Measurements from ENCODE around the gene HGD. TPM values are rescaled to one million over a fixed set of nuclear protein-coding genes. Genes with fewer than 3 reads are reported as not detected.

HGD gene
- total RNA-seq, 1 donor from 2014 or later, result 0.40 TPM

- no peak for DNase-seq (ENCODE audit: low spot score)
- Mint-ChIP-seq H3K9me3 (ENCODE audit: low read depth) (no peaks in the 10 kb centered on the region), H3K27me3 (ENCODE audit: low read depth) (no peaks in the 10 kb centered on the region), H3K4me3 (ENCODE audit: unreplicated experiment) (no peak overlapping the region), H3K4me1 (ENCODE audit: low read depth) (peaks cover 40% of the 10 kb centered on the region), H3K36me3 (ENCODE audit: low read depth) (no peaks in the 10 kb centered on the region), H3K27ac (ENCODE audit: unreplicated experiment) (no peak overlapping the region)
- no peak for TF ChIP-seq CTCF (IDR thresholded peaks at IDR 0.05)
Observed at GRCh38 chr3:120648290-120648689, 33.7 kb downstream of the HGD start.

GRCh38 chr3:120646771-120647432, 35.1 kb downstream of the HGD start:
- no peak overlapping the region for H3K27ac Mint-ChIP-seq (ENCODE audit: unreplicated experiment)
- no peaks in the 10 kb centered on the region for H3K9me3 Mint-ChIP-seq (ENCODE audit: low read depth)
- DNase-seq (ENCODE audit: low spot score), result no peak
- no peaks in the 10 kb centered on the region for H3K27me3 Mint-ChIP-seq (ENCODE audit: low read depth)
- peaks cover 30% of the 10 kb centered on the region for H3K4me1 Mint-ChIP-seq (ENCODE audit: low read depth)
- no peak for TF ChIP-seq CTCF (IDR thresholded peaks at IDR 0.05)
- H3K36me3 Mint-ChIP-seq (ENCODE audit: low read depth), result no peaks in the 10 kb centered on the region
- H3K4me3 Mint-ChIP-seq (ENCODE audit: unreplicated experiment), result no peak overlapping the region

- H3K27me3 Mint-ChIP-seq (ENCODE audit: low read depth), result no peaks in the 10 kb centered on the region
- no peaks in the 10 kb centered on the region for H3K9me3 Mint-ChIP-seq (ENCODE audit: low read depth)
- no peak overlapping the region for H3K4me3 Mint-ChIP-seq (ENCODE audit: unreplicated experiment)
- DNase-seq (ENCODE audit: low spot score), result no peak
- H3K27ac Mint-ChIP-seq (ENCODE audit: unreplicated experiment), result no peak overlapping the region
- no peaks in the 10 kb centered on the region for H3K36me3 Mint-ChIP-seq (ENCODE audit: low read depth)
- no peak for TF ChIP-seq CTCF (IDR thresholded peaks at IDR 0.05)
- peaks cover 28% of the 10 kb centered on the region for H3K4me1 Mint-ChIP-seq (ENCODE audit: low read depth)
Observed at GRCh38 chr3:120645083-120645845, 36.8 kb downstream of the HGD start.

GRCh38 chr3:120642368-120642948, 39.6 kb downstream of the HGD start:
- DNase-seq (ENCODE audit: low spot score), result no peak
- no peaks in the 10 kb centered on the region for H3K27me3 Mint-ChIP-seq (ENCODE audit: low read depth)
- H3K27ac Mint-ChIP-seq (ENCODE audit: unreplicated experiment), result no peak overlapping the region
- peaks cover 25% of the 10 kb centered on the region for H3K4me1 Mint-ChIP-seq (ENCODE audit: low read depth)
- no peaks in the 10 kb centered on the region for H3K36me3 Mint-ChIP-seq (ENCODE audit: low read depth)
- no peaks in the 10 kb centered on the region for H3K9me3 Mint-ChIP-seq (ENCODE audit: low read depth)
- no peak overlapping the region for H3K4me3 Mint-ChIP-seq (ENCODE audit: unreplicated experiment)
- no peak for TF ChIP-seq CTCF (IDR thresholded peaks at IDR 0.05)

- Mint-ChIP-seq H3K4me1 (ENCODE audit: low read depth) (peaks cover 21% of the 10 kb centered on the region), H3K4me3 (ENCODE audit: unreplicated experiment) (no peak overlapping the region)
Observed at GRCh38 chr3:120641696-120642246, 40.3 kb downstream of the HGD start.

More at GRCh38 chr3:120641696-120642246, 40.3 kb downstream of the HGD start:
- no peak overlapping the region for H3K27ac Mint-ChIP-seq (ENCODE audit: unreplicated experiment)
- no peak for TF ChIP-seq CTCF (IDR thresholded peaks at IDR 0.05)
- H3K9me3 Mint-ChIP-seq (ENCODE audit: low read depth), result no peaks in the 10 kb centered on the region
- no peaks in the 10 kb centered on the region for H3K27me3 Mint-ChIP-seq (ENCODE audit: low read depth)
- no peak for DNase-seq (ENCODE audit: low spot score)
- H3K36me3 Mint-ChIP-seq (ENCODE audit: low read depth), result no peaks in the 10 kb centered on the region

All from chondrocyte (in vitro differentiated cells).